GM12878 (cell line): ENCODE data around the gene GRHL1. TPM values are rescaled to one million over a fixed set of nuclear protein-coding genes. Genes with fewer than 3 reads are reported as not detected.

Experiments
- ATAC-seq: fragments of 200-7000 bp; cut with Tn5 transposase; 3 replicates; pipeline ENCODE4 v1.9.1; 2020; ENCODE audit warnings: mild to moderate bottlenecking, moderate library complexity
- BruUV-seq: library from RNA; stranded (reverse); fragments of 400-500 nt; replicated peaks from 2 replicates; lab custom pipeline; 2021; lab: Mats Ljungman, UMichigan
- CTCF ChIA-PET: fragments of 300-600 bp; sonication (Branson Sonifier 250); formaldehyde crosslinking; extraction: SDS; loops from one replicate; lab custom pipeline; 2021; ENCODE audit warnings: inconsistent platforms; lab: Yijun Ruan, JAX
- POLR2A ChIA-PET: fragments of 350-600 bp; formaldehyde crosslinking; extraction: SDS; loops from one replicate; lab custom pipeline; 2021; ENCODE audit warnings: inconsistent platforms; lab: Charles Lee
- RAD21 ChIA-PET: fragments of 300-600 bp; sonication (Branson Sonifier 250); formaldehyde crosslinking; loops from one replicate; lab custom pipeline; 2023; ENCODE audit warnings: antibody characterized with exemption; ENCODE audit not compliant: unreplicated experiment; lab: Charles Lee
- SMC1A ChIA-PET: fragments of 300-600 bp; sonication (Branson Sonifier 250); formaldehyde crosslinking; loops from one replicate; lab custom pipeline; 2023; ENCODE audit not compliant: unreplicated experiment, uncharacterized antibody; lab: Charles Lee
- DNase-seq: peaks from one replicate; pipeline ENCODE4 v3.0.0-alpha.2; 2011; ENCODE audit warnings: low read depth, low spot score
- FAIRE-seq: peaks from 3 replicates; lab custom pipeline; 2011; peaks lifted over from hg19 to GRCh38; lab: Jason Lieb, UNC
- H2AFZ ChIP-seq: 2 replicates; pipeline ENCODE4 v1.6.0; 2011; ENCODE audit warnings: low read depth, low read length, control low read depth; ENCODE audit not compliant: control insufficient read depth
- H3K27ac ChIP-seq: 2 replicates; pipeline ENCODE4 v1.5.1; 2011; ENCODE audit warnings: control low read depth; ENCODE audit not compliant: control insufficient read depth, insufficient read depth
- H3K27me3 ChIP-seq, 2 experiments: replicated peaks in 1 of 2; 2 replicates each; pipeline versions ENCODE4 v1.6.0 to v1.6.1; 2011; ENCODE audit warnings: low read length in 1 of 2; ENCODE audit not compliant: control insufficient read depth in 2 of 2, insufficient read depth in 2 of 2
- H3K36me3 ChIP-seq, 2 experiments: 2 replicates each; pipeline ENCODE4 v1.5.1; 2011; ENCODE audit warnings: low read length in 1 of 2; ENCODE audit not compliant: control insufficient read depth in 2 of 2, insufficient read depth in 2 of 2
- H3K4me1 ChIP-seq: 2 replicates; pipeline ENCODE4 v1.6.1; 2011; ENCODE audit warnings: mild to moderate bottlenecking, low read length, moderate library complexity, mixed read lengths; ENCODE audit not compliant: control insufficient read depth, insufficient read depth
- H3K4me2 ChIP-seq: 2 replicates; pipeline ENCODE4 v1.6.0; 2011; ENCODE audit warnings: control low read depth; ENCODE audit not compliant: control insufficient read depth, insufficient read depth
- H3K4me3 ChIP-seq: fragments of 200-600 bp; sonication (generic); 2 replicates; pipeline ENCODE4 v1.5.1; 2016
- H3K79me2 ChIP-seq: 2 replicates; pipeline ENCODE4 v1.6.0; 2011; ENCODE audit warnings: low read length; ENCODE audit not compliant: control insufficient read depth, insufficient read depth
- H3K9ac ChIP-seq: 2 replicates; pipeline ENCODE4 v1.8.0; 2011; ENCODE audit warnings: low read length, control low read depth, mixed read lengths; ENCODE audit not compliant: control insufficient read depth, insufficient read depth
- H3K9me3 ChIP-seq: replicated peaks from 3 replicates; pipeline ENCODE4 v1.5.1; 2011; ENCODE audit warnings: mild to moderate bottlenecking, low read length; ENCODE audit not compliant: control insufficient read depth, insufficient read depth
- H4K20me1 ChIP-seq: 2 replicates; pipeline ENCODE4 v1.6.0; 2011; ENCODE audit not compliant: control insufficient read depth, insufficient read depth
- ATF7 ChIP-seq: fragments of 450-650 bp; IDR thresholded peaks from 2 replicates; pipeline ENCODE4 v1.6.1; 2016; ENCODE audit warnings: low read depth, mild to moderate bottlenecking
- BHLHE40 ChIP-seq, 2 experiments: fragments of 450-650 bp in 1 of 2; IDR thresholded peaks; 2 replicates each; pipeline ENCODE4 v1.6.1; 2011 to 2017; ENCODE audit warnings: low read depth in 2 of 2, borderline replicate concordance in 1 of 2, improper control_type of control experiment in 1 of 2, low read length in 1 of 2, mild to moderate bottlenecking in 1 of 2
- CREM ChIP-seq: IDR thresholded peaks from 2 replicates; pipeline ENCODE4 v1.6.1; 2014; ENCODE audit warnings: antibody characterized with exemption, low read depth
- DPF2 ChIP-seq: fragments of 450-650 bp; IDR thresholded peaks from 2 replicates; pipeline ENCODE4 v1.6.1; 2017; ENCODE audit warnings: mild to moderate bottlenecking
- EGR1 ChIP-seq, 2 experiments: IDR thresholded peaks; 1 replicate in 1 of 2; 2 replicates in 1 of 2; pipeline ENCODE4 v1.6.1; 2011 to 2012; ENCODE audit warnings: low read depth in 2 of 2, low read length in 2 of 2, borderline replicate concordance in 1 of 2, mild to moderate bottlenecking in 1 of 2, moderate library complexity in 1 of 2
- MEF2A ChIP-seq: IDR thresholded peaks from 2 replicates; pipeline ENCODE4 v1.6.1; 2011; ENCODE audit warnings: low read depth, mild to moderate bottlenecking, low read length, moderate library complexity; ENCODE audit not compliant: insufficient read depth
- RB1 ChIP-seq: fragments of 450-650 bp; formaldehyde crosslinking; IDR thresholded peaks from 2 replicates; pipeline ENCODE4 v1.6.1; 2017; ENCODE audit warnings: mild to moderate bottlenecking, borderline replicate concordance
- SP1 ChIP-seq: IDR thresholded peaks from one replicate; pipeline ENCODE4 v1.6.1; 2011; ENCODE audit warnings: low read depth, low read length
- SREBF2 ChIP-seq: IDR thresholded peaks from 2 replicates; pipeline ENCODE4 v1.6.1; 2012; ENCODE audit warnings: mild to moderate bottlenecking, low read length
- ZNF274 ChIP-seq: IDR thresholded peaks from one replicate; pipeline ENCODE4 v1.8.0; 2011; ENCODE audit not compliant: insufficient read length, insufficient read depth
- ZNF687 ChIP-seq: fragments of 450-650 bp; IDR thresholded peaks from 2 replicates; pipeline ENCODE4 v1.6.1; 2017; ENCODE audit warnings: mild to moderate bottlenecking, moderate library complexity
- WGBS: methylation state at CpG from one replicate; pipeline ENCODE4 v1.1.6; 2016; ENCODE audit warnings: low lambda C conversion rate; ENCODE audit not compliant: insufficient replicate concordance, insufficient coverage; ENCODE audit errors: missing lambda C conversion rate; 5-methylcytosine and 5-hydroxymethylcytosine counted together
- in situ Hi-C: fragments of 300-500 bp; cut with MboI; formaldehyde crosslinking; loops from 9 replicates; pipeline ENCODE4 v1.14.3; 2018; ENCODE audit warnings: mixed read lengths
- intact Hi-C: fragments of 100-400 bp; cut with micrococcal nuclease; formaldehyde crosslinking; loops from one replicate; pipeline ENCODE4 v1.14.2; 2022; ENCODE audit not compliant: unreplicated experiment
- polyA plus RNA-seq, 11 experiments: library from polyadenylated mRNA; depleted of rRNA in 4 of 11; unstranded in 6 of 11; stranded (reverse) in 5 of 11; fragments of >200 nt; fragmentation: Nextera tagmentation in 4 of 11; fragmentation: Illumina TruSeq in 1 of 11; extraction: Ambion mirVana in 4 of 11; extraction: Trizol in 1 of 11; gene quantifications; 1 replicate in 1 of 11; 2 replicates in 10 of 11; pipeline versions ENCODE4 v1.2.1 to v1.2.3, GENCODE V29; 2011 to 2016; ENCODE audit warnings: inconsistent platforms in 2 of 11, missing spikeins in 2 of 11, low read depth in 1 of 11
- total RNA-seq, 4 experiments: library from RNA; depleted of rRNA in 3 of 4; stranded (reverse); fragments of >200 nt in 3 of 4; fragmentation: Illumina TruSeq in 1 of 4; extraction: Trizol in 1 of 4; gene quantifications; 2 replicates each; pipeline versions ENCODE4 v1.2.1 to v1.2.3, GENCODE V29; 2013 to 2021
- TF ChIP-seq, protein P1 (sequence below), 3 experiments: IDR thresholded peaks in 2 of 3; conservative IDR thresholded peaks in 1 of 3; 2 replicates each; pipeline ENCODE4 v1.5.1; 2011; ENCODE audit warnings: low read depth in 3 of 3, low read length in 3 of 3, mild to moderate bottlenecking in 3 of 3, control low read depth in 2 of 3, moderate library complexity in 2 of 3, inconsistent platforms in 1 of 3, mixed read lengths in 1 of 3; ENCODE audit not compliant: control insufficient read depth in 2 of 3, insufficient read depth in 1 of 3; ENCODE audit errors: extremely low read depth in 1 of 3
- TF ChIP-seq, protein P2 (sequence below): IDR thresholded peaks from 2 replicates; pipeline ENCODE4 v1.6.1; 2012; ENCODE audit warnings: low read length, inconsistent platforms

The GRHL1 gene
- total and polyA plus RNA-seq, 10 of the 15 experiments (the other 5 are each of a cell fraction or from before 2014, with no cell fraction given), result 0.09 to 0.81 (median 0.28) TPM; not detected in 1

DNA sequence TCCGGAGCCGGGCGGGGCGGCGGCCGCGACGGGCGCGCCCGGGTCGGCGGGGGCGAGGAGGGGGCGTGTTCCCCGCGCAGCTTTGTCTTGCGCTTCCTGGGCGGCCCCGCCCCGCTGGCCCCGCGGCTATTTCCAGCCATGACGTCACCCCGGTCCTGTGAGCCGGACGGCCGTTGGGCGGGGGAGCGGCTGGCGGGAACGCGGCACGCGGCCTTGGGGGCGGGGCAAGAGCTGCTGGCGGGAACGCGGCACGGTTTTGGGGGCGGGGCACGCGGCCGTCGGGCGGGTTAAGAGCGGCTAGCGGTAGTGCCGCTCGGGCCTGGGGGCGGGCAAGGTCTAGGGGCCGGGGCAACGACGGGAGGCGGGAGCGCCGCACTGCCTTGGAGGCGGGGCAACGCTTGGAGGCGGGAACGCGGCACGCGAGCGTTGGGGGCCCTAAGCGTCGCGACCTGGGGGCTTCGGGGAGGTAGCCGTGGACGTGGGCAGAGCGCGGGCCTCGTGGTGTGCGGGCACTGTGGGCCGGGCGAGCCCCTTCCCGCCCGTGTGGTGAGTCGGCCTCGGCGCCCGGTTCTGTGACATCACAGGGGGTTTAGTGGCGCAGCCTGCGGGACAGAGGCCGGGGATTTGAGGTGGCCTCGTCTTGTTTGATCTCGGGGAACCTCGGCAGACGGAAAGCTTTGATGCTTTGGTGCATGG, 92.6 kb downstream of the GRHL1 start:
- H3K9me3 ChIP-seq, result peaks cover 2% of the 10 kb centered on the region; the same call in 1 of the 3 replicates
- ChIA-PET CTCF (interaction anchor here (0.6 to 6.2 kb wide), 5 partner anchors 9 to 231 kb away, joined by 3 to 82 read pairs (median 5); no protein-coding TSS in a partner anchor), POLR2A (no interaction called here), SMC1A (no interaction called here), RAD21 (no interaction called here)
- no peak overlapping the region; the same call in 1 of the 2 replicates for H2AFZ ChIP-seq
- intact Hi-C loops, result no loop called here
- in situ Hi-C loops, result no loop called here
- peak overlapping the region; percentile 71; the same call in 1 of the 2 replicates for H3K4me2 ChIP-seq
- no peak overlapping the region for H3K27ac ChIP-seq
- DNase-seq (no peak), ATAC-seq (peak; percentile 54), FAIRE-seq (no peak)
- H3K36me3 ChIP-seq, result no peaks in the 10 kb centered on the region
- no TSS peak for BruUV-seq
- H3K4me3 ChIP-seq, result no peak overlapping the region
- H3K9ac ChIP-seq, result no peak overlapping the region
- WGBS, result 25% methylated on average over 42 of the region's 90 CpGs
- H4K20me1 ChIP-seq, result no peaks in the 10 kb centered on the region
- H3K27me3 ChIP-seq, result peaks cover 0 to 4% of the 10 kb centered on the region in 2 experiments; a peak in 1 of 4 replicates
- no peaks in the 10 kb centered on the region for H3K79me2 ChIP-seq
- no peaks in the 10 kb centered on the region for H3K4me1 ChIP-seq
- TF ChIP-seq SREBF2 (no peak), MEF2A (peak; percentile 69; the same call in 1 of the 2 replicates), CREM (peak; percentile 16; the same call in 1 of the 2 replicates), RB1 (no peak), EGR1 (IDR thresholded peaks at IDR 0.05; ENCODE audit: borderline replicate concordance in 1 of 2, low read depth in 2 of 2, low read length in 2 of 2) (peak in 1 of 2 experiments; percentile 60; a peak in 1 of 3 replicates), ATF7 (peak; percentile 37; the same call in 1 of the 2 replicates), SP1 (peak; percentile 15), ZNF687 (0 out of 2 replicates have a peak, but pooled peaks have one; percentile 4), ZNF274 (no peak), BHLHE40 (IDR thresholded peaks at IDR 0.05; ENCODE audit: borderline replicate concordance in 1 of 2, low read depth in 2 of 2, low read length in 1 of 2) (peak; percentile 7 to 67; a peak in 2 of 4 replicates), DPF2 (no peak)
- TF ChIP-seq, protein P1, sequence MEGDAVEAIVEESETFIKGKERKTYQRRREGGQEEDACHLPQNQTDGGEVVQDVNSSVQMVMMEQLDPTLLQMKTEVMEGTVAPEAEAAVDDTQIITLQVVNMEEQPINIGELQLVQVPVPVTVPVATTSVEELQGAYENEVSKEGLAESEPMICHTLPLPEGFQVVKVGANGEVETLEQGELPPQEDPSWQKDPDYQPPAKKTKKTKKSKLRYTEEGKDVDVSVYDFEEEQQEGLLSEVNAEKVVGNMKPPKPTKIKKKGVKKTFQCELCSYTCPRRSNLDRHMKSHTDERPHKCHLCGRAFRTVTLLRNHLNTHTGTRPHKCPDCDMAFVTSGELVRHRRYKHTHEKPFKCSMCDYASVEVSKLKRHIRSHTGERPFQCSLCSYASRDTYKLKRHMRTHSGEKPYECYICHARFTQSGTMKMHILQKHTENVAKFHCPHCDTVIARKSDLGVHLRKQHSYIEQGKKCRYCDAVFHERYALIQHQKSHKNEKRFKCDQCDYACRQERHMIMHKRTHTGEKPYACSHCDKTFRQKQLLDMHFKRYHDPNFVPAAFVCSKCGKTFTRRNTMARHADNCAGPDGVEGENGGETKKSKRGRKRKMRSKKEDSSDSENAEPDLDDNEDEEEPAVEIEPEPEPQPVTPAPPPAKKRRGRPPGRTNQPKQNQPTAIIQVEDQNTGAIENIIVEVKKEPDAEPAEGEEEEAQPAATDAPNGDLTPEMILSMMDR (IDR thresholded peaks at IDR 0.05 in 2 of 3, conservative IDR thresholded peaks at IDR 0.05 in 1 of 3; ENCODE audit: control insufficient read depth in 2 of 3, extremely low read depth in 1 of 3, insufficient read depth in 1 of 3, low read depth in 3 of 3, low read length in 3 of 3), result no peak
- TF ChIP-seq, protein P2, sequence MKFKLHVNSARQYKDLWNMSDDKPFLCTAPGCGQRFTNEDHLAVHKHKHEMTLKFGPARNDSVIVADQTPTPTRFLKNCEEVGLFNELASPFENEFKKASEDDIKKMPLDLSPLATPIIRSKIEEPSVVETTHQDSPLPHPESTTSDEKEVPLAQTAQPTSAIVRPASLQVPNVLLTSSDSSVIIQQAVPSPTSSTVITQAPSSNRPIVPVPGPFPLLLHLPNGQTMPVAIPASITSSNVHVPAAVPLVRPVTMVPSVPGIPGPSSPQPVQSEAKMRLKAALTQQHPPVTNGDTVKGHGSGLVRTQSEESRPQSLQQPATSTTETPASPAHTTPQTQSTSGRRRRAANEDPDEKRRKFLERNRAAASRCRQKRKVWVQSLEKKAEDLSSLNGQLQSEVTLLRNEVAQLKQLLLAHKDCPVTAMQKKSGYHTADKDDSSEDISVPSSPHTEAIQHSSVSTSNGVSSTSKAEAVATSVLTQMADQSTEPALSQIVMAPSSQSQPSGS, result 0 out of 2 replicates have a peak, but pooled peaks have one; percentile 36
